Astrocyte (in vitro differentiated cells and primary cell): ENCODE results near the gene SLC35G3. TPM values are rescaled to one million over a fixed set of nuclear protein-coding genes. Genes with fewer than 3 reads are reported as not detected.

Source experiments
- DNase-seq: peaks from one replicate; pipeline ENCODE4 v3.0.0-alpha.2; 2010; ENCODE audit warnings: low read depth
- FAIRE-seq: peaks from 2 replicates; lab custom pipeline; 2011; peaks lifted over from hg19 to GRCh38; lab: Jason Lieb, UNC
- H2AFZ ChIP-seq: 2 replicates; pipeline ENCODE4 v1.6.0; 2012; ENCODE audit warnings: low read depth, low read length, inconsistent platforms
- H3K27ac ChIP-seq: 2 replicates; pipeline ENCODE4 v1.5.1; 2011; ENCODE audit warnings: low read depth, low read length, inconsistent platforms
- H3K27me3 ChIP-seq: 2 replicates; pipeline ENCODE4 v1.6.0; 2011; ENCODE audit warnings: low read length, inconsistent platforms; ENCODE audit not compliant: insufficient read depth
- H3K36me3 ChIP-seq: 2 replicates; pipeline ENCODE4 v1.5.1; 2011; ENCODE audit warnings: low read length, inconsistent platforms; ENCODE audit not compliant: insufficient read depth
- H3K4me1 ChIP-seq: 2 replicates; pipeline ENCODE4 v1.5.1; 2011; ENCODE audit warnings: low read length, inconsistent platforms; ENCODE audit not compliant: insufficient read depth
- H3K4me2 ChIP-seq: 2 replicates; pipeline ENCODE4 v1.6.0; 2012; ENCODE audit warnings: low read length, inconsistent platforms
- H3K4me3 ChIP-seq: 2 replicates; pipeline ENCODE4 v1.5.1; 2011; ENCODE audit warnings: low read depth, mild to moderate bottlenecking, low read length, inconsistent platforms; ENCODE audit not compliant: insufficient read depth
- H3K79me2 ChIP-seq: 2 replicates; pipeline ENCODE4 v1.6.0; 2012; ENCODE audit warnings: mild to moderate bottlenecking, low read length, inconsistent platforms; ENCODE audit not compliant: insufficient read depth
- H3K9ac ChIP-seq: 2 replicates; pipeline ENCODE4 v1.6.0; 2012; ENCODE audit warnings: mild to moderate bottlenecking, low read length, inconsistent platforms
- H3K9me3 ChIP-seq: 2 replicates; pipeline ENCODE4 v1.5.1; 2012; ENCODE audit warnings: low read depth, mild to moderate bottlenecking, low read length, inconsistent platforms; ENCODE audit not compliant: insufficient read depth
- H4K20me1 ChIP-seq: 2 replicates; pipeline ENCODE4 v1.6.0; 2012; ENCODE audit warnings: low read length, inconsistent platforms; ENCODE audit not compliant: insufficient read depth
- H3K27ac Mint-ChIP-seq: one replicate; pipeline ENCODE4 v1.8.0; 2021; ENCODE audit warnings: mild to moderate bottlenecking, mixed read lengths; ENCODE audit not compliant: unreplicated experiment
- H3K27me3 Mint-ChIP-seq: one replicate; pipeline ENCODE4 v1.8.0; 2021; ENCODE audit warnings: low read depth, mixed read lengths; ENCODE audit not compliant: unreplicated experiment
- H3K36me3 Mint-ChIP-seq: one replicate; pipeline ENCODE4 v1.8.0; 2021; ENCODE audit warnings: low read depth, mixed read lengths; ENCODE audit not compliant: unreplicated experiment
- H3K4me1 Mint-ChIP-seq: one replicate; pipeline ENCODE4 v1.8.0; 2021; ENCODE audit warnings: low read depth, mixed read lengths; ENCODE audit not compliant: unreplicated experiment
- H3K4me3 Mint-ChIP-seq: one replicate; pipeline ENCODE4 v1.8.0; 2021; ENCODE audit warnings: mild to moderate bottlenecking, moderate library complexity, mixed read lengths; ENCODE audit not compliant: unreplicated experiment
- H3K9me3 Mint-ChIP-seq: one replicate; pipeline ENCODE4 v1.8.0; 2021; ENCODE audit warnings: mild to moderate bottlenecking, mixed read lengths; ENCODE audit not compliant: unreplicated experiment
- CTCF ChIP-seq: IDR thresholded peaks from 2 replicates; pipeline ENCODE4 v1.5.1; 2011; ENCODE audit warnings: low read depth, mild to moderate bottlenecking, inconsistent platforms, low read length, moderate library complexity; ENCODE audit not compliant: insufficient read depth
- EZH2 ChIP-seq: IDR thresholded peaks from 2 replicates; pipeline ENCODE4 v1.6.1; 2012; ENCODE audit warnings: mild to moderate bottlenecking, low read length, inconsistent platforms; ENCODE audit not compliant: insufficient read depth
- total RNA-seq: library from RNA; stranded (reverse); gene quantifications from 2 replicates; pipeline ENCODE4 v1.2.1, GENCODE V29; 2021

Gene SLC35G3
- total RNA-seq, 1 donor from 2014 or later: not detected

- H3K36me3 Mint-ChIP-seq: no peaks in the 10 kb centered on the region
Observed at GRCh38 chr17:35171834-35172233, 22.4 kb downstream of the SLC35G3 start.

GRCh38 chr17:35170968-35171771 is 23.0 kb downstream of the SLC35G3 start:
- Histone ChIP-seq H4K20me1 (no peaks in the 10 kb centered on the region), H3K4me1 (no peaks in the 10 kb centered on the region), H3K9me3 (no peaks in the 10 kb centered on the region), H3K79me2 (no peaks in the 10 kb centered on the region), H3K36me3 (no peaks in the 10 kb centered on the region), H3K27me3 (peaks cover 2% of the 10 kb centered on the region), H3K4me3 (no peak overlapping the region), H3K4me2 (no peak overlapping the region), H3K27ac (no peak overlapping the region), H3K9ac (no peak overlapping the region), H2AFZ (peak overlapping the region; percentile 5)
- Mint-ChIP-seq H3K27ac (no peak overlapping the region), H3K4me3 (no peak overlapping the region), H3K36me3 (no peaks in the 10 kb centered on the region), H3K9me3 (no peaks in the 10 kb centered on the region), H3K4me1 (peaks cover 2% of the 10 kb centered on the region), H3K27me3 (peaks cover 20% of the 10 kb centered on the region)
- peak; percentile 24 for TF ChIP-seq CTCF
- TF ChIP-seq EZH2: no peak
- DNase-seq: no peak
- FAIRE-seq: no peak

More at GRCh38 chr17:35171834-35172233, 22.4 kb downstream of the SLC35G3 start:
- Histone ChIP-seq H4K20me1 (no peaks in the 10 kb centered on the region), H2AFZ (no peak overlapping the region), H3K27ac (no peak overlapping the region), H3K4me2 (no peak overlapping the region), H3K4me1 (no peaks in the 10 kb centered on the region), H3K79me2 (no peaks in the 10 kb centered on the region), H3K9me3 (no peaks in the 10 kb centered on the region), H3K27me3 (peaks cover 2% of the 10 kb centered on the region), H3K36me3 (no peaks in the 10 kb centered on the region), H3K4me3 (no peak overlapping the region), H3K9ac (no peak overlapping the region)
- TF ChIP-seq EZH2: no peak
- TF ChIP-seq CTCF: no peak
- peaks cover 2% of the 10 kb centered on the region for H3K4me1 Mint-ChIP-seq
- FAIRE-seq (no peak), DNase-seq (no peak)
- no peak overlapping the region for H3K4me3 Mint-ChIP-seq
- no peak overlapping the region for H3K27ac Mint-ChIP-seq
- peaks cover 23% of the 10 kb centered on the region for H3K27me3 Mint-ChIP-seq
- H3K9me3 Mint-ChIP-seq: no peaks in the 10 kb centered on the region

GRCh38 chr17:35169835-35170363 is 24.3 kb downstream of the SLC35G3 start:
- Histone ChIP-seq H3K4me2 (no peak overlapping the region), H2AFZ (no peak overlapping the region), H3K79me2 (no peaks in the 10 kb centered on the region), H3K27me3 (peaks cover 2% of the 10 kb centered on the region), H3K27ac (no peak overlapping the region), H3K4me3 (no peak overlapping the region), H3K36me3 (no peaks in the 10 kb centered on the region), H4K20me1 (no peaks in the 10 kb centered on the region), H3K9ac (no peak overlapping the region), H3K4me1 (no peaks in the 10 kb centered on the region), H3K9me3 (no peaks in the 10 kb centered on the region)
- TF ChIP-seq EZH2 (no peak), CTCF (no peak)
- no peaks in the 10 kb centered on the region for H3K36me3 Mint-ChIP-seq
- peaks cover 13% of the 10 kb centered on the region for H3K27me3 Mint-ChIP-seq
- DNase-seq (no peak), FAIRE-seq (no peak)
- no peak overlapping the region for H3K4me3 Mint-ChIP-seq
- no peaks in the 10 kb centered on the region for H3K9me3 Mint-ChIP-seq
- peaks cover 2% of the 10 kb centered on the region for H3K4me1 Mint-ChIP-seq
- H3K27ac Mint-ChIP-seq: no peak overlapping the region
